GM18867 (cell line): Measurements from ENCODE around the gene LHFPL2.
"Not testable (repeated sequence)": the region's sequence is repeated elsewhere in the genome, so short reads cannot be mapped to it uniquely, and the experiment has no call there.

Experiments used
- ATAC-seq: cut with Tn5 transposase; IDR thresholded peaks from one replicate; pipeline ENCODE4 v1.9.1; 2021; ENCODE audit warnings: mild to moderate bottlenecking, moderate library complexity; ENCODE audit not compliant: unreplicated experiment

LHFPL2 gene

DNA sequence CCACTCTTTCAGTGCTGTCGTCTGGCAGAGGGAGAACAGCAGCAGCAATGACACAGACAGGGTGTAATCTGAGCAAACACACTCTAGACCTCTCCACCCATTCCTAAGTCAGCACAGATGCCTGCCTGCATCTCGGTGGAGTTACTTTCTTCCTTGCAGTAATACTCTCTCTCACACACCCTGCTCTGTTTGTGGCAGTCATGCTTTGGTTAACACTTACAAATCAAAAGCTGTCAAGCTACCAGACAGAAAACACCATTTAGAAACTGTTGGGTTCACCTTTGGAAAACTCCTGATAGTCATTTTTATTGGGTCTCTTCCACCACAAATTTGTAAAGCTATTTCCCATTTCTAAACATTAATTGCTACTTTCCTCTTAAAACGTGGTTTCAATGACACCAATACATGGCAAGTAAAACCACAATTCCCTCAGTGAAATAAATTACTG, 27.3 kb downstream of the LHFPL2 start:
- ATAC-seq, result no peak

DNA sequence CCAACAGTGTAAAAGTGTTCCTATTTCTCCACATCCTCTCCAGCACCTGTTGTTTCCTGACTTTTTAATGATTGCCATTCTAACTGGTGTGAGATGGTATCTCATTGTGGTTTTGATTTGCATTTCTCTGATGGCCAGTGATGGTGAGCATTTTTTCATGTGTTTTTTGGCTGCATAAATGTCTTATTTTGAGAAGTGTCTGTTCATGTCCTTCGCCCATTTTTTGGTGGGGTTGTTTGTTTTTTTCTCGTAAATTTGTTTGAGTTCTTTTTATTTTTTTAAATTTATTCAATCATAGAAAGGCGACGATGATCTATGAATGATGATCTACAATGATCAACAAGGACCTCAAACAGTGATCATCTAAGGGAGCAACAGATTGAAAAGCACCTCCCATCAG, 28.5 kb downstream of the LHFPL2 start:
- ATAC-seq, result not testable (repeated sequence)

DNA sequence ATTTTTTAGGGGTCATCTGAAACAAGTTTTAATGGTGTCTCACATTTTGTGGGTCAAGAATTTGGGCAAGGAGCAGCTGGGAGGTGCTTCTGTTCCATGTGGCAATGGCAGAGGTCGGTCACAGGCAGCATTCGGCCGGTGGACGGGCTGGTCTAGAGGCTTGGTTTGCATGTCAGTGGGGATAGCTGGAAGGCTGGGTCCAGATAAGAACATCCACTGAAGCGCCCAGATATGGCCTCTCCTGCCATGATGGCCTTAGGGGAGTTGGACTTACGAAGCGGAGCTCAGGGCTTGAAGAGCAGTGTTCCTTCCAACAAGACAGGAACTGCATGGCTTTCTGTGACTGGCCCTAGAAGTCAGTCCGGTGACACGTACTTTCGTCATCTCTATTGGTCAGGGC, 30.3 kb downstream of the LHFPL2 start:
- ATAC-seq, result no peak

DNA sequence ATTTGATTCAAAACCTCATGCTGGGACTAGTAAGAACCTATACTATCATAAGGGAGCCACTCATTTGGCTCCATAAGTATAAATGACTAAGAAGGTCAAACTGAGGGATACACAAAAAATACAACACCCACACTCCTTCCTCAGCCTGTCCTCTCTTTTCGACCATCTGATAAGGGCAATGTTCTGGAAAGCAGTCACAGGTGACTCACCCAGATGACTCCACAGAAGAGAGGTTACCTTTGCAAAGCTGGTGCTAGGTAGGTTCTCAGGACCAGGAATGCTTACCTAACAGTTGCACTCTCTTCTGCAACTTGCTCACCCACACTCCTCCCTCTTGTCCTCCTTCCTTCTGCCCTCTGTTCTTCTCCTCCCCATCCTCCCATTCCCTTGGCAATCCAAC, 32.9 kb downstream of the LHFPL2 start:
- ATAC-seq, result no peak

DNA sequence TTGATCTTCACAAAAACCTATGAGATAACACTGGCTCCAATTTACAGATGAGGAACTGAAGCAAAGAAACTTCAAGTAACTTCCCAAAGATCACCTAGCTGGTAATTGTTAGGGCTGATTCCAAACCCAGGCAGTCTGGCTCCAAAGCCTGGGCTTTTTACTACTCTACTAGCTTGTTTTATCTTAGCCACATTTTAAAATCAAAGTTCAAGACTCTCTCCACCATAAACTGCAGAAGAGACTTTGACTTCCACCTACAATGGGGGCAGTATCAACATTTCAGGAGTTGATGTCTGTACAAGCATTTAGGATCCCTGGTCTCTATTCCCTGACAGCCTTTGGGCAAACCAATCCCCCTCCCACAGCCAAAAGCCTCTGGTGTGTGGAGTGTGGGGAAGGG, 33.8 kb downstream of the LHFPL2 start:
- no peak for ATAC-seq

DNA sequence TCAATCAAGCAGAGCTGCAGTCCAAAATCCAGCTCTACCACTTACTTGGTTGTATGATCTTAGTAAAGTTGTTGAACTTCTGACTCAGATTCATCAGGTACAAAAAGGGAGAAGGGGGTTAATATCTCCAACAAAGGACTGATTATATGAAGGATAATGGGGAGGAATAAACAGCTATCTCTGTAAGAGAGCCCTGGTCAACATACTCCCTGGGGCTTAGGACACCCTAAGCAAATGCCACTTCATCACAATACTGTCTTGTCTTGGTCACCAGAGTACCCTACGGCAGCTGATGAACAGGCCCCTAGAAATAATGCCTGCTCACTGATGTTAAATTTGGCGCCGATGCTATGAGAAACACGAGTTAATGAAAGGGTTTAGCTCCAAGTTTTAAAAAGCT, 34.8 kb downstream of the LHFPL2 start:
- no peak for ATAC-seq

DNA sequence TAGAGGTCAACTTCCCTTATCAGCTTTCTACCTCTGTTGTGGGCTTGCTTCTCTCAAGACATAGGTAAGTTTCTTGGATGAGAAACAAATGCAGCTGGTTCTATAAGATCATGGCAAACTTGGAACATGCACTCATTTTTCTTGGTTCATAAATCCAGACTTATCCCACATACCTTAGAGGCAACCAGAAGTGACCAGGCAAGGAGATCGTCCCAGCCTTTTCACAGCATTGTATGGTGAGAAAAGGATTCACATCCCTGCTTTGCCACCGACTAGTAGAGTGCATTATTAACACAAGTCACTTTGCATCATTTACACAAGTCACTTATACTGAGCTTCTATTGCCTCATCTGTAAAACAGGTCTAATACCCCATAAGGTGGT, 35.4 kb downstream of the LHFPL2 start:
- no peak for ATAC-seq

DNA sequence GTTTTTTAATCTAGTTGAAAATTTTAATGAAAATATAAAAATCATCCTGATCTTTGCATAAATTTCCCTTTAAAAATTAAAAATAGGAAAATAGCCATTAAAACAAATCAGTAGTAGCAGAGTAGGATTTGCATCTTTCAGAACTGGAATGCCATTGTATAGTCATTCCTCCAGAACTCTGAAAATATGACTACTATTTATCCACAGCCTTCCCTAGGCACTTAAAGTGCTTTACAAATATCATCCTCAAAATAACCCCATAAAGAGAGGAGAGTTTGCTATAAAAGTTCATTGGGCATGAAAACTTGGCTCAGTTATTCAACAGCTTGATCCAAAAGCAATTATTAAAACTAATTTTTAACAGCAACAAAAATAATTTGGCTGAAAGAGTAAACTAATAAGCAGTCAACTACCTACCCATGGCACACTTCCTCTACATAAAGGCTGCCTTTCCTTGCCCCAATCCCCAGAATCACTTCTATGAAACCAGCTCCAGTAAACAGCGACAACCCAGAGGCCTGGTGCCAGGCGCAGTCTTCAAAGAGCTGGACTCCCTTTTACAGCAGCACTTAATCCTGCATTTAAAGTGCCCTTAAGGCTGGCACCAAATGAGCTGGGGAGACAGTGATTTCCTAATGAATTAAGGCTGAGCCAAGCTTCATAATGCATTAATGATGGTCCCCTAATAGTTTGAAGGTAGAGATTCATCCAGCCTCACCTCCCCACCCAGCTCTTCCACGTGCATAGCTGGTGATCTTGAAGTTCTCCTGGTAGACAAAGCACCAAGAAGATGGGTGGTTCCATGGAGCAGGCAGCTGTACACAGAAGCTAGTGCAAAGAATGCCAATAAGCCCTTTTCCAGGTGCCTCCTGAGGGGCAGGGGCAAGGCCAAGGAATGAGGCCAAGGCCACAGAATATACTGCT, 36.1 kb downstream of the LHFPL2 start:
- no peak for ATAC-seq

DNA sequence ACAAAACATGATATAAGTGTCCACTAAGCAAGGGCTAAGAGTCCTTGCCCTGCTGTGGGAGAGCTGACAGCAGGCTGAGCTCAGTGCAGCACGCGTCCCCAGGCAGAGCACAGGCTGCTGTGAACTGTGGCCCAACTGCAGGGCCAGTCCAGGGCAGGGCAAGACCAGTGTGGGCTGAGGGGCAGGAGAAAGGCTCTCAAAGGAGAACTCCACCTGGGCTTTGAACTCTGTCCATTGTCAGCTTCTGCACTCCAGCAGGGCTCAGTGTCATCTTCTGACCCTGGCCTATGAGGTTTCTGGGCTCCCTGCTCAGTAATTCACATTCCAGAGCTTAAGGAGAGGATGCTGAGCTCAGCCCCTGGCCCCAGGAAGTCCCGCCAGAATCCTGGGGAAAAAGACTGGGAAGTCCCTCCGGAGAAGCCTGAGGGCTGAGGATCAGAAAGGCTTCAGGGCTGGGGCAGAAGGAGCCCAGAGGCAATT, 37.4 kb downstream of the LHFPL2 start:
- ATAC-seq, result no peak

DNA sequence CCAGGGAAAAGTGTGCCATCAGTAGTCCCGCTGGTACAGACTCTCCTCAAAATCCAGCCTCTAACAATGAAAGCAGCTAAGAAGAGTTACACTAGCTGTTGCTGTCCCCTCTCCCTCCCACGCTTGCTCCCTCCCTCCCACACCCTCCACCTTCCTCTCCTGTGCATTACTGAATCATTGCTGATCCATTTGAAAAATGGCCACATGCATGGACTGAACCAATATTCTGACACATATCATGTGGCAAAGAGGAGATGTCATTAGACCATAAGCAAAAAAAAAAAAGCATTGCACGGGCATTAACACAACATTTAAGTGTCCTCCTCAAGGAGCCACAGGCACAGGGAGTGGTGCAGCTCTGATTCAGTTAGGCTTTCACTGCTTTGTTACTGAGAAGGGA, 37.9 kb downstream of the LHFPL2 start:
- ATAC-seq, result no peak

DNA sequence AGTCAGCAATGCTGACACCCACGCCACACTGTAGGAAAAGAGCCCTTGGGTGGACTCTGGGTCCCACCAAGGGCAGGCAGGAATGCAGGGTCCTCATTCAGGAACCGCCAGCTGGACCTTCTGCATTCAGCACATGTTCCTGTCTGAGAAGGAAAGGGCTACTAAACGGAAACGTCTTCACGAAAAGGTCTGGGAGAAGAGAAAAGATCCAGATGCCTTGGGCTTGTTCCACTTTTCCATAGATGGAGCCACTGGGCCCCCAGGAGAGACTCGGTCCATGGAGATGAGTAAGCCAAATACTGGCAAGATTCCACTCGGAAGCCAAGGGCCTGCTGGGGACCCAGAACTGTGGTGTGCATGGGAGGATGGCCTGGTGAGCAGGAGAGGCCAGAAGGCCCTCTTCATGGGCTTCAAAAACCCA, 38.4 kb downstream of the LHFPL2 start:
- no peak for ATAC-seq

DNA sequence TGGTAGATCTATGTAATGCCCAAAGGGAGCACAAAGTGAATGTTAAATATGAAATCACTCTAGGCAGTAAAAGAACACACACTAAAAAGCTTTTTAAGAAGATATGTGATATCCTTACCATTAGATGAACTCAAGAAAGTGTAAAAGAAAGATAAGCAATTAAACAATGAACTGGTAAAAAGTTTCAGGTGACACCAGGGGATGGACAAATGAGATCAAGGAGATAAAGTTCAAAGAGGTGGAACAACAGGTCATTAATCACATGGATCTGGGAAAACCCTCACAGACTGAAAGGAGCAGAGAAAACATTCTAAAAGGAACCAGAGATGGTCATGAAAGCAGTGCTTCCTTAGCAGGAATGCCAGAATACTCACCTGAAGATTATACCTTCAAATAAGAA, 40.7 kb downstream of the LHFPL2 start:
- ATAC-seq, result no peak

DNA sequence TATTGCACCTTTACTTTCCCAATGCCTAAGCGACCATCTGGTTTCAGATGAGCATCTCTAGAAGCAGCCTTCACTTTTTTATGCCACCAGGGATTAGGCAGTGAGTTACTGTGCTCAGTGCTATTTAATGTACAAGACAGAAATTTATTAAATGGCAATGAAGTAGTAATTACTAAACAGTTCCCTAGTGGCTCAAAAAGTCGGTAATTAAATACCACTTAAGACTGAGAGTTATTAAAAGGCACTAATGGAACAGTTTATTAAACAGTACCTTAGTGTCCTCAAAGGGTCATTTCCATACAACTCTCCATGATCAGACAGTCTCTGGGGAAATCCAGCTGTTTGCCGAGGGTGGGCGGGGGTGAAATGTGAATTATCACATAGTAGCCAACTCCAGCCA, 42.3 kb downstream of the LHFPL2 start:
- no peak for ATAC-seq

DNA sequence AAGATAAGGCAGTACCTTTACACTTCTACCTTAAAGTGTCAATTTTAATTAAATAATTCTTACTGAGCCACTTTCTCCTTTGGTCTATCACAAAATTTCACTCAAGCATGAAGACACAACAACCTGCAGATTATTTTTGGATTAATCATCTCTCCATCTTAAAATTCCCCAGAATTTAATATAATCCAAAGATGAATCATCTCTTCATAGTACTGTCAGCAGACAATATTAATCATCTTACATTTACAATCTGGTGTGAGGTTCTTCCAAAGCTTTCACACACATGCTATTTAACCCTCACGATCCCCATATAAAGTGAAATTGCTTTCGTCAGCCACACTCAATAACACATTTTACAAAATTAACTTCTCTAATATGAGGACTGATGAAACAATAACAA, 43.0 kb downstream of the LHFPL2 start:
- no peak for ATAC-seq

DNA sequence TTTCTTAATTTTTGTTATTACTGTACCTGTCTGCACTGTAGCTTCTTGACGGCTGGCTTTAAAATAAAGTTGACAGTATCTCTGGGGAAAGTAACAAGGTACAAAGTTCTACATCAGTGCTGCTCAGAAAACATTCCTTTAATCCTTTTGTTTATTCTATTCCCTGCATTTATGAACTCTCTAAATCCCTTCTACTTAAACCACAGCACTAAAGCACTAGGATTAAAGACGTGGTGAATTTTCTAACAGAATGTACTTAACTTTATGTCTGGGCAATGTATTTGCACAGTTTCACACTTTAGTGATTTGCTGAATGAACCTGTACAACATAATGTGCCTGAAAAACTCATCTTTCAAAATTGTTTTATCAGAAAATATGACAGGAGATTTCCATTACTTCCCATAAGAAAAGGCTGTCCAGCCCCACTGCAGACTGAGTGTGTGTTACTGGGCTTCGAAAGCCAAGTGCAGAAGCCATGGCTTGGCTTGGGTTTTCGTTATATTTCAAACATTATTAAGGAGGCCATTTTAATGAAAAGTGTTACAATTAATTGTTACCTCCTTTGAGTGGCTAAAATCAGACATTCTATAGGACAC, 43.8 kb downstream of the LHFPL2 start:
- no peak for ATAC-seq

DNA sequence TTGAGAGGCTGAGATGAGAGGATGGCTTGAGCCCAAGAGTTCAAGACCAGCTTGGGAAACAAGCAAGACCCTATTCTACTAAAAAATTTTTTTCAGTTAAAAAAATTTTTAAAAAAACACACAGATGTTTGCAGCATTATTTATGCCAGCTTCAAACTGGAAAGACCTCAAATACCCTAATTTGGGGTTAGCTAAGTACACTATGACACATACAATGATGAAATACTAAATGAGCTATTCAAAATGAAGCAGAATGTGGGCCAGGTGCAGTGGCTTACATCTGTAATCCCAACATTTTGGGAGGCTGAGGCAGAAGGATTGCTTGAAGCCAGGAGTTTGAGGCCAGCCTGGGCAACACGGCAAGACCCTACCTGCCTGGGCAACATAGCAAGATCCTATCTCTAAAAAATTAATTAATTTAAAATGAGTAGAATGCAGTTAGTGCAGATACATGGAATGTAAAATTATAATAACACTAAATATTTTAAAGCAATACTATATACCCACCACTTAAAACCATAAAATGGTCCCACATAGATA, 44.9 kb downstream of the LHFPL2 start:
- no peak for ATAC-seq

DNA sequence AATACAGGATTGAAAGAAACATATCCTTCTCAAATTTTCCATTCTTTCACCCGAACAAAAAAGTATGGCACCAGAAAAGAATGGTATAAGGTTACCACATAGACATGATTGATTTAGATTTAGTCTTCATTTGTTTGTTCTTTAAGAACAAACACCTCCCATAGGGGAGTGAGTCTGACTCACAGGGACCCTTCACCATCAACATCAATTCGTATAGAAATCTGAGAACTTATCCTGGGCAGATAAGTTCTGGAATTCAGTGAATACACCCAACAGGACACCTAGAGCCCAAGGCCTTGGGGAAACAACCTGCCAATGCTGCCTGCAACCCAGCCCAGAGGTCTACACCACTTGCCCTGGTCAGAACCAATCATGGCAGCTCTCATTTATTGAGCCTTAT, 46.2 kb downstream of the LHFPL2 start:
- ATAC-seq, result no peak

DNA sequence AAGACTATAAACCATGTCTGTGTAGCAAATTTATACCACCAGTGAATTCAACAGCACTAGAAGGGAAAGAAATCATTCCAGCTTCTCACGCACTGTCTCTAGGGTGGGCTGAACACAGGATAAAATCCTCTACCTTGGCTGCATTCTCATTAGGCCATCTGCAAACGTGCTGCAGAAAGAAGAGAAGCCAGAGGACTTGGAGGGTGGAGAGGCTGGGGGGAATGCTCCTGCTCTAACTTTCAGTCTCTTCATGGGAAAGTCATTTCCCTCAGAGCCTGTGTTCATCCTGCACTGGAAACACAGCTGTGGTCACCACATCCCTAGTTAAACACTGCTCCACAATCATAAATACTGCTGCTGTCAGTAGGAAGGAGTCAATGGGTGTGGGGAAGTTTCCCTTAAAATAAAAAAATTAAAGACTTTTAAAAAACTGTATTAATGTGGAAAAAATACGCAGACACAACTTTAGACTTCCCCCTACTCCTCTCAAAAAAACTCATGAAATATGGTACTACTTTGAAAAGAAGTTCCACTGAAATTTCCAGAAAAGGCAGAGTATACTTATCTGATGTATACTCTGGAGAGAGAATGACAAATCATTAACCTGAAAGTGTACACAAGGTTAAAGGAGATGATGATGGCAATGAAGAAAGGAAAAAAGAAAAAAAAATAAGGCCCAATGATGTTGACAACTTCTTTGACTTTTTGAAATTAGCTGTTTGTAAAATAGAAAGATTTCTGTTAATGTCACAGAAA, 46.8 kb downstream of the LHFPL2 start:
- no peak for ATAC-seq

DNA sequence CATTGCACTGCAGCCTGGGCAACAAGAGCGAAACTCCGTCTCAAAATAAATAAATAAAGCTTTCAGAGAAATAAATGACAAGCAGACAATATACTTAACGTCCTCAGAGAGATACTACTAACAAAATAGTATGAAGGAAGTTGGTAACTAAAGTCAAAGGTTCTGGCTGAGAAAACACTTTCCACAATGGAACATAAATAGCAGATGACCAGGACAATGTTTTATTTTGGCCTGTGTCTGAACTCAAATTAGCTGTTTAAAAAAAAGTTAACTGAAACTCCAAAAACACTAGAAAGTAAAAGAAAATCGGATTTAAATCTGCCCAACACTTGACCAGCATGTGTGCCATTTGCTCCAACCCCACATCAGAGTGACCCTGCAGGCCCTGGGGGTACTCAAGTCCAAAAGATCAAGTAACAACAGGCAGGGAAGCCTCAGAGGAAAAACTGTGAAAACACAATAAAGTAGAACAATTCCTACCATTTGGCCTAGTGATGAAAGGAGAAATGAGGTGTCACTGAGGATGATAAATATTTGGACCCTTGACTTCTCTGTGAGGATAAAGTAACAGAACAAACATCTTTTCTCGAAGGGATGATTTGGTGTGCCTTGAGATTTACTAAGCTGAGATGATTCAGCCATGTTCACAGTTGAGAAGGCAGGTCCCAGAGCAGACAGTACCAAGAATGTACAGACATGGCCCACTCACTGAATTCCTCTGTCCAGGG, 47.7 kb downstream of the LHFPL2 start:
- ATAC-seq, result no peak

DNA sequence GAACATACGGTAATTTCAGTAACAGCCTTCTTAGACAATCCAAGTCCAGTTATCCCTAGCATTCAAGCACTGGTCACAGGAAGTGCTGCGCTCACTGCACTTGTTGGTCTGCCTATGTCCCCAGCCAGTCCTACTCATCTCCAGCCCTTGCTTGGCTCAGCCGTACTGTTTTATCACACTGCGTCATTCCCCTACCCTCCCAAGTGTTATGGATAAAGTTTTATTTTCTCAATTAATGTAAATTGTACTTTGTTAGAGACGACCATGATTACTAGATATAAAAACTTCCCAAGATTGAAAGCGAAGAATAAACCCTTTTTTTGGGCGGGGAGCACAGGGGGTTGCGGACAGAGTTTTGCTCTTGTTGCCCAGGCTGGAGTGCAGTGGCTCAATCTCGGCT, 49.6 kb downstream of the LHFPL2 start:
- no peak for ATAC-seq

DNA sequence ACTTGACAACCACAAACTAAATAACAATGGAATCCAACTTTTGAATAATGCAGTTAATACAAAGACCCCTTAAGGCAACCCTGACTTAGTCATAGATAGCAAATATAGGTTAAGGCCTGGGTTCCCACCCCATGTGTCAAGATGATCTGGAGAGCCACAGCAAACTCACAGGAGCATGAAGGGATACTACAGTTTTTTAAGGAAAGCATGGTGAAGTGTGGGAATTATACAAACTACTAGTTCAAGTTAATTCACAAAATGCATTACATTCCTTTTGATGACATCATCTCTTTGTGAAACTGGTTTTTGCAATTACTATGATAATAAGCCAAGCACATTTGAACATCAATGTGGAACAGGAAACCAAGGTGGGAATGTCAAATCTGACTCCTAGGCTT, 50.6 kb downstream of the LHFPL2 start:
- no peak for ATAC-seq
